Measurements from ENCODE around the gene ATF6.

ATF6 gene

GRCh38 chr1:161777261-161777660, 11.1 kb downstream of the ATF6 start:
- no peak for TF ChIP-seq CTCF (IDR thresholded peaks at IDR 0.05; ENCODE audit: control extremely low read depth, extremely low read depth, low read depth, missing control alignments)
- no peak for DNase-seq (ENCODE audit: extremely low spot score)
- CTCF ChIA-PET = interaction anchor here (1.1 kb wide), 1 partner anchor 10 kb away, joined by 8 read pairs; the partner anchor contains the start of gene ATF6
- POLR2A ChIA-PET = no interaction called here

GRCh38 chr1:161778522-161778921, 12.4 kb downstream of the ATF6 start:
- ChIA-PET POLR2A (no interaction called here), CTCF (interaction anchor here (0.8 to 1.1 kb wide), 3 partner anchors 9 to 259 kb away, joined by 3 read pairs; no protein-coding TSS in a partner anchor)
- DNase-seq (ENCODE audit: extremely low spot score) = no peak
- no peak for TF ChIP-seq CTCF (IDR thresholded peaks at IDR 0.05; ENCODE audit: control extremely low read depth, extremely low read depth, low read depth, missing control alignments)

GRCh38 chr1:161779393-161779792, 13.3 kb downstream of the ATF6 start:
- ChIA-PET CTCF (no interaction called here), POLR2A (no interaction called here)
- no peak for TF ChIP-seq CTCF (IDR thresholded peaks at IDR 0.05; ENCODE audit: control extremely low read depth, extremely low read depth, low read depth, missing control alignments)
- DNase-seq (ENCODE audit: extremely low spot score) = no peak

- CTCF ChIA-PET = interaction anchor here (1.7 kb wide), 1 partner anchor 10 kb away, joined by 7 read pairs; no protein-coding TSS in a partner anchor
- DNase-seq (ENCODE audit: extremely low spot score) = no peak
- no peak for TF ChIP-seq CTCF (IDR thresholded peaks at IDR 0.05; ENCODE audit: control extremely low read depth, extremely low read depth, low read depth, missing control alignments)
- POLR2A ChIA-PET = no interaction called here
These were observed 15.9 kb downstream of the ATF6 start for GRCh38 chr1:161781995-161782394.

GRCh38 chr1:161782886-161783285, 16.8 kb downstream of the ATF6 start:
- POLR2A ChIA-PET = no interaction called here

GRCh38 chr1:161784968-161785367, 18.8 kb downstream of the ATF6 start:
- no peak for DNase-seq (ENCODE audit: extremely low spot score)
- no peak for TF ChIP-seq CTCF (IDR thresholded peaks at IDR 0.05; ENCODE audit: control extremely low read depth, extremely low read depth, low read depth, missing control alignments)
- ChIA-PET POLR2A (interaction anchor here (0.7 kb wide), 1 partner anchor 267 kb away, joined by 3 read pairs; no protein-coding TSS in a partner anchor), CTCF (interaction anchor here (1.1 to 2.2 kb wide), 3 partner anchors 8 to 252 kb away, joined by 3 to 10 read pairs (median 5); no protein-coding TSS in a partner anchor)

More at GRCh38 chr1:161782886-161783285, 16.8 kb downstream of the ATF6 start:
- no peak for TF ChIP-seq CTCF (IDR thresholded peaks at IDR 0.05; ENCODE audit: control extremely low read depth, extremely low read depth, low read depth, missing control alignments)
- DNase-seq (ENCODE audit: extremely low spot score) = no peak
- CTCF ChIA-PET = interaction anchor here (1.0 to 1.7 kb wide), 2 partner anchors 9 to 298 kb away, joined by 3 to 7 read pairs; no protein-coding TSS in a partner anchor
